D341Med (cell line): ENCODE data around the gene SRSF8.
"Not testable (repeated sequence)": the region's sequence is repeated elsewhere in the genome, so short reads cannot be mapped to it uniquely, and the experiment has no call there.

ENCODE experiments used
- DNase-seq: peaks from one replicate; pipeline ENCODE4 v3.0.0; 2012; ENCODE audit warnings: low spot score

SRSF8 gene, protein sequence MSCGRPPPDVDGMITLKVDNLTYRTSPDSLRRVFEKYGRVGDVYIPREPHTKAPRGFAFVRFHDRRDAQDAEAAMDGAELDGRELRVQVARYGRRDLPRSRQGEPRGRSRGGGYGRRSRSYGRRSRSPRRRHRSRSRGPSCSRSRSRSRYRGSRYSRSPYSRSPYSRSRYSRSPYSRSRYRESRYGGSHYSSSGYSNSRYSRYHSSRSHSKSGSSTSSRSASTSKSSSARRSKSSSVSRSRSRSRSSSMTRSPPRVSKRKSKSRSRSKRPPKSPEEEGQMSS

DNA sequence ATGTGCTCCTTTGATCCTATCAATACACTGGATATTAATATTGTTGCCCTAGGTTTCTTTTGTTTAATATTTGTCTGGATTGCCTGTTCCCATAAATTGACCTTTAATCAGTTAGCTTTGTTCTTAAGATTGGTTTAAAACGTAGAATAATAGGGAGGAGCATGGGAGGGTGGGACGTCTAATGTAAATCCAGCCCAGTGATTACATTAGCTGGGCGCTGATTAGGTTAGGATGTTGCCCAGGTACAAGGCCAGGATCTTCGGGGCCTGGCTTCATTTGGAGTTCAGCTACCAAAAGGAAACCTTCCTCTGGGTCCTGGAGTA, at the start of gene SRSF8:
Gene SRSF8, plus strand, starts transcription at position 204 of the 323 bp plus-strand sequence. CDS start 308 bp downstream, outside the sequence.
- no peak for DNase-seq

DNA sequence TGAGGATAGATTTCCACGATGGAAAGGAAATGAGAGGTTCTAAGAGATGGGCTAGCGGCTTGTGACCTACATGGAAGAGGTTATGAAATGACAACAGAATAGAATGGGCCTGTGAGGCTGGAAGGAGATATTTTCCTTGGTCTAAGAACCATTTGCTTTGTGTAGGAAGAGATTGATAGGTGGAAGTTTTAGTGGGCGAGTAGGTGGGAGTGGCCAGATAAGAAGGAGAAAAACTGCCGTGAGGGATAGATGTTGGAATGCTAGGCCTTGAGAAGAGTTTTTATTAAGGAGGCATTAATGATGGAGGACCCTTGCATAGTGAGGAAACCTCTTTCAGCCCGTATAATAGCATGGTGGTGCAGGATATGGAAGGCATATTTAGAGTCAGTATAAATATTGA, 45.3 kb upstream of the SRSF8 start:
- DNase-seq = not testable (repeated sequence)

DNA sequence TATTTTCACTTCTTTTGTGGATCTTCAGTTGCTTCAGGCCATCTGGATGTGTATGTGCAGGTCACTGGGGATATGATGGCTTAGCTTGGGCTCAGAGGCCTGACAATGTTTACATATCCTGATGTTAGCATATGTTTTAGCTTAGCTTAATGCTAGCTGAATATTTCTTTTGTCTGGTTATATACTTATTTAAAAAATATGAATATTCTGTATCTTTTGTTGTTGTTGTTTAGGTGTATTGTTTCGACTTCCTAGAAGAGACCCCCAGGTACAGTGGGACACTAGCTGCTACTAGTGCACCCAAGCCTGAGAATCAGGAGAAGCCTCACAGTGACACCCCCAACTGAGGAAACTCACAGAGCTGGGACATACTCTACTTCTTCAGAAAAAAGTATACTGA, 41.8 kb upstream of the SRSF8 start, which contains the start of gene KDM4E:
Gene KDM4E, plus strand, starts transcription at position 301 of the 400 bp plus-strand sequence. CDS start 300 bp downstream, outside the sequence.
- no peak for DNase-seq

DNA sequence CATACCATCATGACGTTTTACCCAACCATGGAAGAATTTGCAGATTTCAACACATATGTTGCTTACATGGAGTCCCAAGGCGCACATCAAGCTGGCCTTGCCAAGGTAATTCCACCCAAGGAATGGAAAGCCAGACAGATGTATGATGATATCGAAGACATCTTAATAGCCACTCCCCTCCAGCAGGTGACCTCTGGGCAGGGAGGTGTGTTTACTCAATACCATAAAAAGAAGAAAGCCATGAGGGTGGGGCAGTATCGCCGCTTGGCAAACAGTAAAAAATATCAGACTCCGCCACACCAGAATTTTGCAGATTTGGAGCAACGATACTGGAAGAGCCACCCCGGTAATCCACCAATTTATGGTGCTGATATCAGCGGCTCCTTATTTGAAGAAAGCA, 41.1 kb upstream of the SRSF8 start:
- not testable (repeated sequence) for DNase-seq

DNA sequence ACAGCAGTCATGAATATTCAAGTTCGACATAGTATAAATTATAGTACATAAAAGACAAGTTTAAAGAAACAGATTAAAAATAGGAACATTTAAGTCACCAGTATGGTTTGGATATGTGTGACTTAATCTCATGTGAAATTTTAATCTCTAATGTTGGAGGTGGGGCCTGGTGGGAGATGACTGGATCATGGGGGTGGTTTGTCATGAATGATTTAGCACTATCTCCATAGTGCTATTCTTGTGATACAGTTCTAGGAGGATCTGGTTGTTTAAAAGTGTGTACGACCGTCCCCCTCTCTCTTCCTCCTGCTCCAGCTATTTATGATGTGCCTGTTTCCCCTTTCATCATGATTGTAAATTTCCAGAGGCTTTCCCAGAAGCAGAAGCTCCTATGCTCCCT, 38.4 kb upstream of the SRSF8 start:
- DNase-seq = no peak

DNA sequence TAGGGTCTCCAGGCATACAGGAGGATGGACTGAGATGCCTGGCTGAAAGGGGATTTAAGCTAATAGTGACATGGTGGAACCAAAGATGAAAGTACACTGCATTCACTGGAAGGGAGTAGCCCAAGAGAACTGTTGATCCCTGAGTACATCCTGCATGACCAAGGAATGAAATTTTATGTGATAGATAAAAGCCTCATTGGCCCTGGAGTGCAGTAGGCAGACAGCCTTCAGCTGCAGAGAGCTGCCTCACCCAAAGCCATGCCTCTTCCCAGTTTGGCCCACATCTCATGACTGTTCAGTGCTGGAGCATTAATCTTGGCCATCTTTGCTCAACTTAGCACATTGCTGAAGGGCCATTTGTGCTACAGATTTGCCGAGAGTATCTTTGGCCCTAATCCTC, 33.7 kb upstream of the SRSF8 start:
- DNase-seq = no peak

DNA sequence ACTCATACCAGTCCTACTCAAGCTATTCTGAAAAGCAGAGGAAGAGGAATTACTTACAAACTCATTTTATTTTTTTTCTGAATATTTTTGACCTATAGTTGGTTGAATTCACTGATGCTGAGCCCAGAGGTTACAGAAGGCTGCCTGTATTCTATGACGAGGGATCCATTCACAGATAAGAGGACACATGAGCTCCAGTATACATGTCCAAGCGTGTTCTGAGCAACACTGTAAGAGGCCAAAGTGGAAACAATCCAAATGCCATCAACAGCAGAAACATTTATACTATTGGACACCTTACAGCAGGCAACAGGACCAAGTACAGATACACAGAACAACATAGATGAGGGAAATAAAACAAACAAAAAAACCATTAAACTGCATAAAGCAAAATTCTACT, 31.4 kb upstream of the SRSF8 start:
- DNase-seq = no peak

DNA sequence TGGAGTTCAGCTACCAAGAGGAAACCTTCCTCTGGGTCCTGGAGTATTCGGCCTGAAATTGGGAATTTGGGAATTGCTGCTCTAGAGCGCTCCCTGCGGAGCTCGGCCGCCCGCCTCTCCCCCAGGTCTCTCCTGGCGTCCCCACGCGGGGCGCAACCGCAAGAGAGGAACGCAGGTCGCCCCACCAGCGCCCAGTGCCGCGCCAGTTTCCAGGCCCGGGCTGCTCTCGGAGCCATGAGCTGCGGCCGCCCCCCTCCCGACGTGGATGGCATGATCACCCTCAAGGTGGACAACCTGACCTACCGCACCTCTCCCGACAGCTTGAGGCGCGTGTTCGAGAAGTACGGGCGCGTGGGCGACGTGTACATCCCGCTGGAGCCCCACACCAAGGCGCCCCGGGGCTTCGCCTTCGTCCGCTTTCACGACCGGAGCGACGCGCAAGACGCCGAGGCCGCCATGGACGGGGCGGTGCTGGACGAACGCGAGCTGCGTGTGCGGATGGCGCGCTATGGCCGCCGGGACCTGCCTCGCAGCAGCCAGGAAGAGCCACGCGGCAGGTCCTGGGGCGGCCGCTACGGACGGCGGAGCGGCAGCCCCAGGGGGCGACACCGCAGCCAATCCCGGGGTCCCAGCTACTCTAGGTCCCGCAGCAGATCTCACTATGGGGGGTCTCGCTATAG, 29.2 kb upstream of the SRSF8 start:
- DNase-seq = not testable (repeated sequence)

DNA sequence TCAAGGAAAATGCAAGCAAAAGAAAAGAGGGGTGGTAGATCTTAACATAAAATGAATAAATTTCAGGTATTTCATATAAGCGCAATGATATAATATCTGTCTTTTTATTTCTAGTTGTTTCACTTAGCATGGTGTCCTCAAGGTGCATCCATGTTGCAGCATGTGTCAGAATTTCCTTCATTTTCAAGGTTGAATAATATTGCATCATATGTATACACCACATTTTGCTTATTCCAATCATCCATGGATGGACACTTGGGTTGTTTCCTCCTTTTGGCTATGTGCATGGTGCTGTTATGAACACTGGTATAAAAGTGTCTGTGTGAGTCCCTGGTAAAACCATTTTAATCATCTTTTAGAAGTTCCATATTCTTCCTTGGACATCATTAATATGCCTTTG, 24.5 kb upstream of the SRSF8 start:
- DNase-seq = no peak

DNA sequence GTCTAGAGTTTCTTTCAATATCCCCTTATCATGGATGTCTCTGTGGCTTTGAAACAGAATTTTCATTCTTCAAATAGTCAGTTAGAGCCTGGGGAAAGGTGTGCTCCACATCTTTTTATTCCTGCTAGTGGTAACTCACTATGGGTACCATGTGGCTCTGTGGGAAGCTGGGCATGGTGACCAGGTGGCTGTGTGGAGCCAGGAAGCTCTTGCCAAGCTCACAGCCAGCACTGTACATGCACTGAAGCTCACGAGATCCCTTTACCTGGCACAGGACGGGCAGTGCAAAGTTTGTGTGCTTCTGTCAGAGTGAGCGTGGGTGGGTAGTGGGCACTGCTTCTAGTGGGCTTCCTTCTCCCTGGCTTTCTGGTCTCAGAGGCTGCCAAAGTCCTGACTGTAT, 23.8 kb upstream of the SRSF8 start:
- no peak for DNase-seq

DNA sequence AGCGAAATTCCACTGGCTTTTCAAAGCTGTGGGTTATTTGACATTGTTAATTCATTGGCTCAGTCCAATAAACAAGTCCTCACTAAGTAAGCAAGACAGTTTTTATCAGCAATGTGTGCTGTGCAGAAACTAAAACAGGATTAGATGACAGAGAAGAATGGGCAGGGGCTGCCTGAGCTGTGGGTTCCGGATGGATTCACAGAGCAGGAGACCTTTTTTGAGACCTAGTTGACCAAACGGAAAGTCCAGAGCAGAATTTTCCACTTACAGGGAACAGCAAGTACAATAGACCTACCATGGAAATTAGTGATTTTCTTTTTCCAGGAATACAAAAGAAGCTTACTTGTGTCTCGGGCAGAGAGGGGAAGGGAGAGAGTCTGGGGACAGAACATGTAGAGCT, 22.7 kb upstream of the SRSF8 start:
- DNase-seq = no peak

DNA sequence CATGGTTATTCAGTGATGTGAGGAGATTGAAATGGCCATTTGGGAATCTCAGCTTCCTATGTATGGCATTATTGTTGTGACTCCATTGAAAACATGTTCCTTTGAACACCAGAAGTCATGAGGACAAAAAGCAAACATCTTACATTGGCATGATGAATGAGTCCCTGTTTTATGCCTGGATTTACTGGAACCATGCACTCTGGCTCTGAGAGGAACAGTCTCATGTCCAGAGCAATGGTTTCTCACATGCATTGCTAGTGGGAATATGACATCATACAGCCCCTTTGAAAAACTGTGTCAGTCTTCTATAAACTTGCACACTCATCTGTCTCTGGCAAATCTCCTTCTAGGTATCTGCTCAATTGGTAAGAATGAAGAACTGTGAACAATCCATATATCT, 20.9 kb upstream of the SRSF8 start:
- DNase-seq = no peak

DNA sequence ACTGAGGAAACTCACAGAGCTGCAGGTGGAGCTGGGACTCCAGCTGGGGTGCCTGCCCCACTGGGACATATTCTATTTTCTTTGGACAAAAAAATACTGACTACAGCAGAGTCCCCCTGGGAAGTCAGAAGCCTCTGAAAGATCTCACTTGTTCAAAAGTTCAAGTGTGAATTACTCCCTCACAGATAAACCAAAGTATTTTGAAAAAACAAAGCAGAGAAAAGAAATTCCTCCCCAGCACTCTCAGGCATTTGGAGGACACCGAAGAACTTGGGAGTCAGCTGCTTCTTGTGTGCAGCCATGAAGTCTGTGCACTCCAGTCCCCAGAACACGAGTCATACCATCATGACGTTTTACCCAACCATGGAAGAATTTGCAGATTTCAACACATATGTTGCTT, 17.6 kb upstream of the SRSF8 start, which contains the start of gene KDM4F:
Gene KDM4F, plus strand, starts transcription at position 301 of the 400 bp plus-strand sequence.
- DNase-seq = not testable (repeated sequence)

DNA sequence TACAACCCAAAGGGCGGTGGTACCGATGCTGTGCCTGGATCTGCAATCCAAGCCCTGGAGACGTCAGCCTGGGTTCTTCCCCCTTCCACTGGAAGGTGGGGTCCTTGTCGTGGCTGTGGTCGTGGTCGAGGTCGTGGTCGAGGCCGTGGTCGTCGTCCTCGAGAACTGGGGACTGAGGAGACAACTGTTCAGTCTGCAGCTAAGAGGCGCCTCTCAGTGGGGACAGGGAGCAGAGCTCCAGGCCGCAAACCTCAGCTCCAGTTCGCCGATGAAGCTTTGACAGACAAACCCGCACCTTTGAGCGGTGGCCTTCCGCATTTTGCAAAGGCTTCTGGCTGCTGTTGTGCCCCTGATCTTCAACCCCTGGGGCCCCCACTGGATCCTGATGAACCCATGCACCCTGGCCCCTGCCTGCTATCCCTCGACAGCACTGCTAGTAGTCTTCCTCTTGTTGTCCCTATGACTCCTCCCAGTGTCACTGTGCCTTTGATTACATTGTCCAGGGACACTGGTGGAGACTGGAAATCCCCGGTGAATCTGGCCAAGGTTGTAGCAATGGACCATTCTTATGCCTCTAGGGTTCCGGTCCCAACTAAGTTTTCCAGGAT, 16.0 kb upstream of the SRSF8 start:
- no peak for DNase-seq

DNA sequence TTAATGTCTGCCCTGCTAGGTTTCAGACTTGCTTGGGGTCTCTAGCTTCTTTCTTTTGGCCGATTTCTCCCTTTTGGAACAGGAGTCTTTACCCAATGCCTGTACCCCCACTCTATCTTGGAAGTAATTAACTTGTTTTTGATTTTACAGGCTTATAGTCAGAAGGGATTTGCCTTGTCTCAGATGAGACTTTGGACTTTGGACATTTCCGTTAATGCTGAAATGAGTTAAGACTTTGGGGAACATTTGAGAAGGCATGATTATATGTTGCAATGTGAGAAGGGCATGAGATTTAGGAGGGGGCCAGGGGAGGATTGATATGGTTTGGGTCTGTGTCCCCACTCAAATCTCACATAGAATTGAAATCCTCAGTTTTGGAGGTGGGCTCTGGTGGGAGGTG, 12.4 kb upstream of the SRSF8 start:
- DNase-seq = no peak

DNA sequence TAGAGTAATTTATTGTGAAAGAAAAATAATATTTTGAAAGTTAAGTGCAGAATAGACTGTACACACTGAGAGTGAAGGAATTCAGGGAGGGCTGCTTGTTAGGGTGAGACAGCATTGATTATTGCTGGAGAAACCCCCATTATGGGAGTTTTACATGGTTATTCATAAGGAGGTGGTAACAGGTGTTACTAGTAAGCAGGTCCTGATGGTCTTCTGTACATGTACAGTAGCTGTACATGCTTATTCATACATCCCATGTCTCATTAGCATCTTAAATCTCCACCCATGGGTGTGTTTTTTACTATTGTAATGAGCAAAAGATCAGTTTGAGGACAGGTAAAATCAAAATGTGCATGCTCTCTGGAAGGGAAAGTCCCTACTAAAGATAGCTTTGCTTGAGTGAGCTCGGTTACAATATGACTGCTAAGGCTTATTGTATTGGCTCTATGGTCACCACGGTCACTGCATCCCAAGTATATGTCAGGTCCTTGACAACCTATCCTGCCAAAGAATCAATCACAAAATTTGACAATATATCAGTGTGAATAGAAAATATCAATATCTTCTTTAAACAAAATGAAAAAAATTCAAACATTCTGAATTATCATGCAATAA, 11.3 kb upstream of the SRSF8 start:
- DNase-seq = no peak

DNA sequence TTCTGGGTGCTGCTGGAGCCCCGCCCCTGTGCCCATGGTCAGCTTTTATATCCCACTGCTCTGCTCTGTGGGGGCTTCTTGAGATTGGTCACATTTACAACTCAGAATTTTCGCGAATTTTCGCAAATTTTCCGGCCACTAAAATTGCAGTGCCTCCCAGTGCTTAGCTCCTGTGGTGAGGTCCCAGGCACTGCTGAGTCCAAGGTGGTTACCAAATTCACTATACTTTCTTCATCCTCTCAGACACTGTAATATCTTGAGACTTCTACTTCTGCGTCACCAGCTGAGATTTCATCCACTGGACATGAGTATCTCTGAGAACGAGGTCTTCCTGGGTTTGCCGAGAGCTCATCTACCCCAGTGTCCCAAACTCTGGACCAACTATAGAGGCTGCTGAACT, 8.8 kb upstream of the SRSF8 start:
- DNase-seq = no peak

DNA sequence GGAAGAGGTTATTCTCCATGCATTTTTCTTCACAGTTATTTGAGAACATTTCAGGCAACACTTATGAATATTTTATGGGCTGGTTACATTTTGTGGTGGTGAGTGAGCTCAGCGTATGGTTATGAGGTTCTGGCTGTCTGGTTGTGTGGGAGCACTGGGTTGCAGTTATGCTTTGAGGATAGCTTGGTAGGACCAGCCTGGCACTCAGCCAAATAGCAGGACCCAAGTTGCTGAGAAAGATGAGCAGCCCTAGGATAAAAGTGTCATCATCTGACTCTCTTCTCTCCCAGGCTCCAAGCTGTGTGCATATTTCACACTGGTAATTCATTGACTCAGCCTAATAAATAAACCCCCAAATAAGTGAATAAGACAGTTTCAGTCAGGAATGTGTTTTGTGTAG, 8.1 kb upstream of the SRSF8 start:
- no peak for DNase-seq

DNA sequence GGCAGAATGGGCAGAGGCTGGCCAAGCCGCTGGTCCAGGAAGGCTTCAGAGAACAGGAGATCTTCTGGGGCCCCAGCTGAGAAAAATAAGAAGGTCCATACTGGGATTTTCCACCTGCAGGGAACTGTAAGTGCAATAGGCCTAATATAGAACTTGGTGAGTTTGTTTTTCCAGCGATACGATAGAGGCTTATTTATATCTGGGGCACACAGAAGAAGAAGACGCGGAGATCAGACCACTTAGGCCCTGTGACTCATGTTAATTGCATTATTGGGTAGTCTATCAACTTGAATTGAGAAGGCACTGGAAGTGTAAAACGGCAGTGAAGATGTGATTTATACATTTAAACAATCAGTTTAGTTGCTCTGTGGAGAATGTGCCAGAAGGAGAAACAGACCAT, 7.7 kb upstream of the SRSF8 start:
- no peak for DNase-seq

DNA sequence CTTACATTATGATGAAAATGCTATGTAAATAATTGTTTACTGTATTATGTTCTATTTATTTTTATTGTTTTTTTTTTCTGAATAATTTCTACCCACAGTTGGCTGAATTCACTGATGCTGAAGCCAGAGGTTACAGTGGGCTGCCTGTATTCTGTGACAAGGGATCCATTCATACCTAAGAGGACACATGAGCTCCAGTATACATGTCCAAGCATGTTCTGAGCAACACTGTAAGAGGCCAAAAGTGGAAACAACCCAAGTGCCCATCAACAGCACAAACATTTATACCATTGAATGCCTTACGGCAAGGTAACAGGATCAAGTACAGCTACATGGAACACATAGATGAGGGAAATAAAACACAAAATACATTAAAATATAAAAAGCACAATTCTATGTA, 1.4 kb upstream of the SRSF8 start:
- DNase-seq = no peak

DNA sequence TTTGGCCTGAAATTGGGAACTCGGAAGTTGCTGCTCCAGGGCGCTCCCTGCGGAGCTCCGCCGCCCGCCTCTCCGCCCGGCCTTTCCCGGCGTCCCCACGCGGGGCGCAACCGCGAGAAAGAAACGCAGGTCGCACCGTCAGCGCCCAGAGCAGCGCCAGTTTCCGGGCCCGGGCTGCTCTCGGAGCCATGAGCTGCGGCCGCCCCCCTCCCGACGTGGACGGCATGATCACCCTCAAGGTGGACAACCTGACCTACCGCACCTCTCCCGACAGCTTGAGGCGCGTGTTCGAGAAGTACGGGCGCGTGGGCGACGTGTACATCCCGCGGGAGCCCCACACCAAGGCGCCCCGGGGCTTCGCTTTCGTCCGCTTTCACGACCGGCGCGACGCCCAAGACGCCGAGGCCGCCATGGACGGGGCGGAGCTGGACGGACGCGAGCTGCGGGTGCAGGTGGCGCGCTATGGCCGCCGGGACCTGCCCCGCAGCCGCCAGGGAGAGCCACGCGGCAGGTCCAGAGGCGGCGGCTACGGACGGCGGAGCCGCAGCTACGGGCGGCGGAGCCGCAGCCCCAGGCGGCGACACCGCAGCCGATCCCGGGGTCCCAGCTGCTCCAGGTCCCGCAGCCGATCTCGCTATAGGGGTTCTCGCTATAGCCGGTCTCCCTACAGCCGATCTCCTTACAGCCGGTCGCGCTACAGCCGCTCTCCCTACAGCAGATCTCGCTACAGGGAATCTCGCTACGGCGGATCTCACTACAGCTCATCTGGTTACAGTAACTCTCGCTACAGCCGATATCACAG, 521 bp downstream of the SRSF8 start:
- peak; percentile 79 for DNase-seq

DNA sequence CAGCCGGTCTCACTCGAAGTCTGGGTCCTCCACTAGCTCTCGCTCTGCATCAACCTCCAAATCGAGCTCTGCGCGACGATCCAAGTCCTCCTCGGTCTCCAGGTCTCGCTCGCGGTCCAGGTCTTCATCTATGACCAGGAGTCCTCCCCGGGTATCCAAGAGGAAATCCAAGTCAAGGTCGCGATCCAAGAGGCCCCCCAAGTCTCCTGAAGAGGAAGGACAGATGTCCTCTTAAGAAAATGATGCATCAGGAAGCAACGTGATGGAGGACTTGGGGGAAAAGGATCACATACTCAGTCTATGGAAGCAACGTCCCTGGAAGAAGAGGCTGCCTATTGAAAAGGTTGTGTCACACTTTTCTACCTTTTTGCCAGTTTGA, 1.1 kb downstream of the SRSF8 start:
- DNase-seq = no peak
